Raji (cell line): ENCODE results near the gene KCNJ15.

Experiments
- POLR2A ChIP-seq: IDR thresholded peaks from 2 replicates; pipeline ENCODE4 v1.6.1; 2011; ENCODE audit warnings: low read depth, low read length, control low read depth; ENCODE audit not compliant: insufficient read depth

KCNJ15 gene

GRCh38 chr21:38319781-38320180 lies 63.0 kb downstream of the KCNJ15 start:
- TF ChIP-seq POLR2A = no peak

DNA sequence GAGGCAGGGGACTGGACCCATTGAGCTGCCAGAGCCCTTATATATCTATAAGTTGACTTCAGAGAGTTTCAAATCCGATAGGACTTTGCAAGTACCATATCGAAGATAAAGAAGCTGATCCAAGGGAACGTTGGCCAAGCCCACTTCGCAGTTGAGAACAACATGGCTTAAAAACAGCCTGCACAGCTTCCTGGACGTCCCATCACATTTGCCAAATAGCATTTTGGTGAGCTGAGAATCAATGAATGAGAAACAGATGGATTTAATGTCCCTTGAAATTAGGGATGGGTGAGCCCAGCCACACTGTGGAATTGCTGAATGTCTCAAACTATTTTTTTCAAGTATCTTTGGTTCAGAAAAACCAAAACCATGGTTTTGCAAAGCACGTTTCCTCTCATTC lies 64.8 kb downstream of the KCNJ15 start:
- TF ChIP-seq POLR2A = no peak

GRCh38 chr21:38322311-38322950 lies 65.6 kb downstream of the KCNJ15 start:
- no peak for TF ChIP-seq POLR2A

DNA sequence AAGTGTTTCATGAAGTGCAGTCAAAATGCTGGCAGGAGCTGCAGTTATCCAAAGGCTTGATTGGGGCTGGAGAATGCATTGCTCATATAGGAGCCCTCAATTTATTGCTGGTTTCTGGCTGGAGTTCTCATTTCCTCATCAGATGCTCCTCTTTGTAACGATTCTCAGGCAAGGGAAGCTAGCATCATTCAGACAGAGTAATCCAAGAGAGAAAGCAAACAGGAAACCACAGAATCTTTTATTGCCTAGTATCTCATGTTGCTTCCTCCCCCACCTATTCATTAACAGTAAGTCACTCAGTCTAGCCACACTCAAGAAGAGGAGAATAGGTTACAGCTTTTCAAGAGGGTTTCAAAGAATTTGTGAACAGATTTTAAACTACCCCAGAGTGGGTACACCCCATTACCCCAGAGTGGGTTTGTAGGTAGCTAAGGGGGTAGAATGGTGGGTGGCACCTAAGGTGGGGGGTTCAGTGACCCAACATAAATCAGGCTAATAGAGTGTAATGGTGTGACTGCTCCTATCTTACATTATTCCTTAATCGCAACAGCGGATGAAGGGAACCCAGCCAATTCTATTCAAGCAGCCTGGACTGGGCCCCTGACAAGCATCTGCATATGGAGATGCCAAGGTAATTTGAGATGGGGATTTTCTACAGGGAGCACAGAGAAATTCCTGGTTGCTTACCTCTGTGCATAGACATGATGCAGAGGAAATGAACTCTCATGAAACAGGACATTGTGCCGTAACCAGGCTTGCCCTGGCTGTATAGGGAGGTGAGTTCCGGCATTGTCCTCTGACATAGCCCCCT lies 67.1 kb downstream of the KCNJ15 start:
- TF ChIP-seq POLR2A = no peak

- no peak for TF ChIP-seq POLR2A
These were observed 68.4 kb downstream of the KCNJ15 start for GRCh38 chr21:38325216-38325615.

GRCh38 chr21:38325731-38326420 lies 69.1 kb downstream of the KCNJ15 start:
- no peak for TF ChIP-seq POLR2A

- no peak for TF ChIP-seq POLR2A
These were observed 69.6 kb downstream of the KCNJ15 start for GRCh38 chr21:38326429-38326828.

DNA sequence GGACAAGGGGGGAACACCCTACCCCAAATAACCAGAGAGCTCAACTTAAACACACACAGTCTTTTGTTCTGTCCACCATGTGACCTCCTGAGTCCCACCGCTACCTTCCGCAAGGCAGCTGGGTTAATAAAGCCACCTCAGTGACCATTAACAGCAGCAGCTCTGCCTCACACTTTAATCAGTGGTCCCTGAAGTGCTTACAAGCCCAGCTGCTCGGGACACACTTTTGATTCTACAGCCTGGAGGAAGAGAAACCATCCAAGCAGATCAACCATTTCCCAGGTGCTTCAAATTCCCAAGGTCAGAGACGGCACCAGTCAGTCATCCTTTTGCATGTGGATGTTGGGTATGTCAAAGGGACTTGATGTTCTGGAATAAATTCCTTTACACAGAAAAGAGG lies 70.1 kb downstream of the KCNJ15 start:
- no peak for TF ChIP-seq POLR2A

- TF ChIP-seq POLR2A = no peak
These were observed 71.2 kb downstream of the KCNJ15 start for GRCh38 chr21:38327984-38328383.

GRCh38 chr21:38329162-38329561 lies 72.4 kb downstream of the KCNJ15 start:
- TF ChIP-seq POLR2A = no peak

- no peak for TF ChIP-seq POLR2A
These were observed 73.9 kb downstream of the KCNJ15 start for GRCh38 chr21:38330666-38331065.

GRCh38 chr21:38333301-38334272 lies 76.8 kb downstream of the KCNJ15 start:
- no peak for TF ChIP-seq POLR2A

- TF ChIP-seq POLR2A = no peak
These were observed 78.1 kb downstream of the KCNJ15 start for GRCh38 chr21:38334866-38335265.

DNA sequence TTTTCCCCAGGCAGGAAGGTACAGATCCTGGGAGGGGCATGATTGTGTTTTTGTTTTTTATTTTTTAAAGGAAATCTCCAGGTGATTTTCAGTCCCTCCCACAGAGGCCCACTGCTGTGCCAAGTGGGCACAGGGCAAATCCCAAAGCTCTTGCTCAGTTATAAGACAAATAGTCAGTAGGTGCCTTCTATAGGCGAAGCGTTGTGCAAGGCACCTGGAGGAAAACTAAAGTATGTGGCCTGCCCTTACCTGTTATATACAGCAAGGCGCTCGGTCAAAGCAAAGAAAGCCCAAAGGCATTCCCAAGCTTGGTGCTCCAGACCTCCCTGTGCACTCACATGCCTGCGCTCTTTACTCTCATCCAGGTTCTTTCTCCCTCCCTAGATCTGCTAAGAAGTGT lies 81.0 kb downstream of the KCNJ15 start:
- no peak for TF ChIP-seq POLR2A

DNA sequence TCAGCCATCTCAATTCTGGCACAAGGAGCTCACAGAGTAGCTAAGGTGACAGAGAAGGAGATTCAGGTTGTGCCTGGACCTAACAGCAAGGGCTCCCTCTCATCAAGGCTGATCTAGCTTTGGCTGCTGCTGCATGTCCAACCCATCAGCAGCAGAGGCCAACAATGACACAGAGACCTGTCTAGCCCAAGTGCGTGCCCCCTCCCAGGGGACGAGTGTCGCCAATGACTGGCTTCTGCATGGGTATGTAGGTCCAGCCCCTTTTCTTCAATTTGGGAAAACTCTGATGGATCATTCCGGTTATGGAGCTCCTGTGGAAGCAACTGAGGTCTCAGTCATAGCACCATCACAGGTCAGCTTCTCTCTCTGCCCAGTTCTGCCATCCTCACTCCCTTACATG lies 83.3 kb downstream of the KCNJ15 start:
- TF ChIP-seq POLR2A = no peak
